A549 (cell line): ENCODE results near the gene ZNF599. TPM values are rescaled to one million over a fixed set of nuclear protein-coding genes. Genes with fewer than 3 reads are reported as not detected.
A peak's percentile ranks its signal among the peaks of the same experiment; 100 is the strongest.

Experiments
- ATAC-seq, 2 experiments: fragments of 200-7000 bp in 1 of 2; fragments of >200 bp in 1 of 2; cut with Nextera tagmentation in 1 of 2; cut with Tn5 transposase in 1 of 2; 3 replicates each; pipeline versions ENCODE4 v1.8.0 to v1.9.1; 2018 to 2020; ENCODE audit warnings: mild to moderate bottlenecking in 1 of 2, moderate library complexity in 1 of 2
- CTCF ChIA-PET: fragments of 300-600 bp; sonication (Branson Sonifier 250); formaldehyde crosslinking; extraction: SDS; loops from one replicate; lab custom pipeline; 2021; ENCODE audit warnings: antibody characterized with exemption, inconsistent platforms; lab: Yijun Ruan, JAX
- POLR2A ChIA-PET: fragments of 350-600 bp; formaldehyde crosslinking; extraction: SDS; loops from one replicate; lab custom pipeline; 2021; ENCODE audit warnings: antibody characterized with exemption, inconsistent platforms; lab: Yijun Ruan, JAX
- DNase-seq, 2 experiments: peaks; one replicate each; pipeline versions ENCODE4 v3.0.0 to v3.0.0-alpha.2; 2011 to 2016; ENCODE audit warnings: low read depth in 1 of 2, low spot score in 1 of 2
- FAIRE-seq: peaks from 2 replicates; lab custom pipeline; 2011; peaks lifted over from hg19 to GRCh38; lab: Jason Lieb, UNC
- H3K27ac ChIP-seq, 2 experiments: fragments of >200 bp; sonication (Bioruptor Twin); formaldehyde crosslinking; 3 replicates each; pipeline ENCODE4 v1.5.1; 2016 to 2017
- H3K4me1 ChIP-seq: fragments of >200 bp; sonication (Bioruptor Twin); formaldehyde crosslinking; 3 replicates; pipeline ENCODE4 v1.6.1; 2016
- H3K4me2 ChIP-seq: fragments of >200 bp; sonication (Bioruptor Twin); formaldehyde crosslinking; 3 replicates; pipeline ENCODE4 v1.6.1; 2016
- H3K4me3 ChIP-seq: fragments of >200 bp; sonication (Bioruptor Twin); formaldehyde crosslinking; 3 replicates; pipeline ENCODE4 v1.5.1; 2016
- H3K9me3 ChIP-seq: fragments of >200 bp; sonication (Bioruptor Twin); formaldehyde crosslinking; 3 replicates; pipeline ENCODE4 v1.6.1; 2016
- CEBPB ChIP-seq, 2 experiments: fragments of >200 bp in 1 of 2; sonication (Bioruptor Twin) in 1 of 2; formaldehyde crosslinking in 1 of 2; IDR thresholded peaks; 2 replicates each; pipeline ENCODE4 v1.6.1; 2012 to 2016
- CHD2 ChIP-seq: fragments of 150-350 bp; IDR thresholded peaks from 2 replicates; pipeline ENCODE4 v1.6.1; 2014; ENCODE audit warnings: low read length; ENCODE audit not compliant: partially characterized antibody
- HDAC2 ChIP-seq: fragments of 200-600 bp; sonication (generic); IDR thresholded peaks from 2 replicates; pipeline ENCODE4 v1.6.1; 2016
- HMGXB4 ChIP-seq: fragments of 250-450 bp; sonication (Bioruptor Pico); IDR thresholded peaks from 2 replicates; pipeline ENCODE4 v1.5.0; 2021; ENCODE audit warnings: mild to moderate bottlenecking, moderate library complexity, borderline replicate concordance
- HOXB5 ChIP-seq: fragments of 250-450 bp; sonication (Bioruptor Pico); IDR thresholded peaks from 2 replicates; pipeline ENCODE4 v1.5.0; 2020; ENCODE audit warnings: mild to moderate bottlenecking, moderate library complexity
- JUN ChIP-seq, 2 experiments: fragments of >200 bp; sonication (Bioruptor Twin); formaldehyde crosslinking; IDR thresholded peaks; 2 replicates in 1 of 2; 3 replicates in 1 of 2; pipeline ENCODE4 v1.6.1; 2016 to 2017
- KDM1A ChIP-seq: fragments of 200-600 bp; sonication (generic); IDR thresholded peaks from 2 replicates; pipeline ENCODE4 v1.6.1; 2016; ENCODE audit warnings: low read depth, mild to moderate bottlenecking
- KDM5A ChIP-seq: fragments of 200-600 bp; sonication (generic); IDR thresholded peaks from 2 replicates; pipeline ENCODE4 v1.6.1; 2016; ENCODE audit warnings: antibody characterized with exemption, mild to moderate bottlenecking
- MAFK ChIP-seq: fragments of 450-650 bp; IDR thresholded peaks from 2 replicates; pipeline ENCODE4 v1.6.1; 2014; ENCODE audit not compliant: partially characterized antibody
- MYC ChIP-seq: IDR thresholded peaks from 2 replicates; pipeline ENCODE4 v1.6.1; 2012; ENCODE audit warnings: mild to moderate bottlenecking, inconsistent platforms, low read length, improper control_type of control experiment, borderline replicate concordance
- NPAS2 ChIP-seq: fragments of 250-450 bp; sonication (Bioruptor Pico); IDR thresholded peaks from 2 replicates; pipeline ENCODE4 v1.8.0; 2022; ENCODE audit warnings: mild to moderate bottlenecking, moderate library complexity, borderline replicate concordance
- POLR2A ChIP-seq: IDR thresholded peaks from 2 replicates; pipeline ENCODE4 v1.6.1; 2012; ENCODE audit warnings: mild to moderate bottlenecking, low read length
- POLR2AphosphoS2 ChIP-seq: conservative IDR thresholded peaks from 2 replicates; pipeline ENCODE4 v1.6.1; 2012; ENCODE audit warnings: low read length, improper control_type of control experiment, inconsistent platforms
- RARB ChIP-seq: fragments of 250-450 bp; sonication (Bioruptor Pico); IDR thresholded peaks from 2 replicates; pipeline ENCODE4 v1.8.0; 2021; ENCODE audit warnings: mild to moderate bottlenecking, moderate library complexity
- SMC3 ChIP-seq: fragments of >200 bp; sonication (Bioruptor Twin); formaldehyde crosslinking; IDR thresholded peaks from 3 replicates; pipeline ENCODE4 v1.6.1; 2018; ENCODE audit warnings: inconsistent platforms
- ZFP36 ChIP-seq: fragments of 450-650 bp; IDR thresholded peaks from 2 replicates; pipeline ENCODE4 v1.6.1; 2014; ENCODE audit warnings: borderline replicate concordance; ENCODE audit not compliant: partially characterized antibody
- WGBS: methylation state at CpG from one replicate; pipeline ENCODE4 v1.1.6; 2017; ENCODE audit errors: missing lambda C conversion rate; 5-methylcytosine and 5-hydroxymethylcytosine counted together
- polyA plus RNA-seq, 4 experiments: library from polyadenylated mRNA; depleted of rRNA in 3 of 4; stranded (reverse); fragments of >200 nt; fragmentation: RNase III in 1 of 4; extraction: RNeasy Plus Mini Kit Qiagen cat#74134 plus additional on column Dnase treatment in 1 of 4; gene quantifications; 2 replicates in 3 of 4; 3 replicates in 1 of 4; pipeline ENCODE4 v1.2.3, GENCODE V29; 2011 to 2017
- TF ChIP-seq, protein P1 (sequence below): IDR thresholded peaks from 2 replicates; pipeline ENCODE4 v1.6.1; 2012; ENCODE audit warnings: low read depth, borderline replicate concordance
- TF ChIP-seq, protein P2 (sequence below): fragments of >200 bp; sonication (Bioruptor Twin); formaldehyde crosslinking; IDR thresholded peaks from 3 replicates; pipeline ENCODE4 v1.6.1; 2016

The ZNF599 gene
- polyA plus RNA-seq, 2 of the 4 experiments (the other 2 are of a cell fraction) = 2.6 to 3.9 TPM

- POLR2A ChIA-PET = no interaction called here
- WGBS = 0% methylated on average over 3 of the region's 3 CpGs
- no peak for ATAC-seq
These were observed 6.6 kb upstream of the ZNF599 start for GRCh38 chr19:34779652-34780051.

GRCh38 chr19:34778342-34778741 lies 5.3 kb upstream of the ZNF599 start:
- Histone ChIP-seq H3K9me3 (peaks cover 69% of the 10 kb centered on the region), H3K4me2 (no peak overlapping the region), H3K4me1 (no peaks in the 10 kb centered on the region)
- POLR2A ChIA-PET = no interaction called here
- TF ChIP-seq JUN (IDR thresholded peaks at IDR 0.05) = no peak
- no peak for TF ChIP-seq RARB
- TF ChIP-seq, all 56 proteins: peak for 0
- no peak for ATAC-seq
- DNase-seq = no peak
- CTCF ChIA-PET = interaction anchor here (0.8 to 1.0 kb wide), 2 partner anchors 14 to 161 kb away, joined by 3 to 4 read pairs; no protein-coding TSS in a partner anchor
- Histone ChIP-seq H3K4me3 (no peak overlapping the region), H3K27ac (no peak overlapping the region)
- 1% methylated on average over 2 of the region's 2 CpGs for WGBS
- peak; percentile 28 for FAIRE-seq

More at GRCh38 chr19:34779652-34780051, 6.6 kb upstream of the ZNF599 start:
- CTCF ChIA-PET = interaction anchor here (0.9 kb wide), 1 partner anchor 23 kb away, joined by 3 read pairs; no protein-coding TSS in a partner anchor
- FAIRE-seq (no peak), DNase-seq (no peak)
- no peaks in the 10 kb centered on the region for H3K4me1 ChIP-seq
- peaks cover 59% of the 10 kb centered on the region for H3K9me3 ChIP-seq
- H3K4me3 ChIP-seq = no peak overlapping the region
- no peak overlapping the region for H3K4me2 ChIP-seq
- TF ChIP-seq MAFK (peak; percentile 24), KDM1A (no peak)
- H3K27ac ChIP-seq = no peak overlapping the region

- POLR2A ChIA-PET = no interaction called here
- H3K4me2 ChIP-seq = no peak overlapping the region
- CTCF ChIA-PET = interaction anchor here (1.0 to 1.2 kb wide), 2 partner anchors 292 to 996 kb away, joined by 3 read pairs; no protein-coding TSS in a partner anchor
- FAIRE-seq = no peak
- 1% methylated on average over 2 of the region's 2 CpGs for WGBS
- H3K4me3 ChIP-seq = no peak overlapping the region
- H3K9me3 ChIP-seq = peaks cover 84% of the 10 kb centered on the region
- no peak overlapping the region for H3K27ac ChIP-seq
- no peak for ATAC-seq
- TF ChIP-seq, protein P1, sequence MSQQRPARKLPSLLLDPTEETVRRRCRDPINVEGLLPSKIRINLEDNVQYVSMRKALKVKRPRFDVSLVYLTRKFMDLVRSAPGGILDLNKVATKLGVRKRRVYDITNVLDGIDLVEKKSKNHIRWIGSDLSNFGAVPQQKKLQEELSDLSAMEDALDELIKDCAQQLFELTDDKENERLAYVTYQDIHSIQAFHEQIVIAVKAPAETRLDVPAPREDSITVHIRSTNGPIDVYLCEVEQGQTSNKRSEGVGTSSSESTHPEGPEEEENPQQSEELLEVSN = no peak
- TF ChIP-seq HOXB5 = no peak
- no peaks in the 10 kb centered on the region for H3K4me1 ChIP-seq
- no peak for DNase-seq
These were observed 1.8 kb upstream of the ZNF599 start for GRCh38 chr19:34774857-34775256.

- H3K27ac ChIP-seq = no peak overlapping the region
- H3K4me3 ChIP-seq = peak overlapping the region; percentile 51
- DNase-seq (no peak), FAIRE-seq (no peak), ATAC-seq (no peak)
- CTCF ChIA-PET = interaction anchor here (1.0 to 1.2 kb wide), 2 partner anchors 8 to 293 kb away, joined by 3 read pairs; no protein-coding TSS in a partner anchor
- WGBS = 67% methylated on average over 2 of the region's 2 CpGs
- peak overlapping the region; percentile 74 for H3K4me2 ChIP-seq
- peaks cover 81% of the 10 kb centered on the region for H3K9me3 ChIP-seq
- POLR2A ChIA-PET = no interaction called here
- TF ChIP-seq, protein P2, sequence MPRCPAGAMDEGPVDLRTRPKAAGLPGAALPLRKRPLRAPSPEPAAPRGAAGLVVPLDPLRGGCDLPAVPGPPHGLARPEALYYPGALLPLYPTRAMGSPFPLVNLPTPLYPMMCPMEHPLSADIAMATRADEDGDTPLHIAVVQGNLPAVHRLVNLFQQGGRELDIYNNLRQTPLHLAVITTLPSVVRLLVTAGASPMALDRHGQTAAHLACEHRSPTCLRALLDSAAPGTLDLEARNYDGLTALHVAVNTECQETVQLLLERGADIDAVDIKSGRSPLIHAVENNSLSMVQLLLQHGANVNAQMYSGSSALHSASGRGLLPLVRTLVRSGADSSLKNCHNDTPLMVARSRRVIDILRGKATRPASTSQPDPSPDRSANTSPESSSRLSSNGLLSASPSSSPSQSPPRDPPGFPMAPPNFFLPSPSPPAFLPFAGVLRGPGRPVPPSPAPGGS = no peak
- TF ChIP-seq MYC (no peak), MAFK (peak; percentile 51), HDAC2 (no peak)
- H3K4me1 ChIP-seq = no peaks in the 10 kb centered on the region
These were observed 495 bp upstream of the ZNF599 start for GRCh38 chr19:34773555-34773864.

DNA sequence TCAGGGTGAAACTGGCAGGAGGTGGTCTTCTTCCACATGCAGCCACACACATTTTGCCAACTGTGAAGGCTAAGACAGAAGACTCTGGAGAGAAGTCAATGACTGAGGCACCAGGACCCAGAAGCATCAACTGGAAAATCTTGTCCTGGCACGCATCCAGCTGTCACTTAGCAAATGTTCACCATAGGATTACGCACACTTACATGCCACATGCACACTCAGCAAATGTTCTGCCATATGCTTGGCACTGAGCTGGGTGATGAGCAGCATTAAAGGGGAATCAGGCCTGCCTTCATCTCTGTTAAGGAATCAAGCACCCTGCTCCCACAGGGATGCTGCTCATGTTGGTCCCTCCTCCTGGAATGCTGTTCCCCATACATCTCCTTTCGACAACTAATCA lies 5.1 kb downstream of the ZNF599 start:
- TF ChIP-seq POLR2AphosphoS2 = no peak
- TF ChIP-seq MAFK = peak; percentile 53
- TF ChIP-seq, all 56 proteins: peak for 1
- FAIRE-seq (no peak), ATAC-seq (no peak)

DNA sequence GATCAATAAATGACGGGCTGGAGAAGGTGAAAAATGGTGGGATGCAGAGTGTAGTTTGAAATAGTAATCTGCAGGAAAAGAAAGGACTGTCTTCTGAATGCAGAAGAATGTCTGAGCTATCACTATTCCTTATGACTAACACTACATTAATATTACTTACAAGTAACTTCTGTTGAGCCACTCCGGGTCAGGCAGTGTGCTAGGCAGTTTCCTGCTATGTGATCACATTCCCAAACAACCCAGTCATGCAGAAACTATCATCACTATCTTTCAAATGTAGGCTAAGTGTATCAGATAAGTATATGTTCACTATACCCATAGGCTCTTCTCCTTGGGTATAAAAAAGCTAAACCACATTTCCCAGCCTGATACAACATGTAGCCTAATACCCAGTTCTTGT lies 6.6 kb downstream of the ZNF599 start:
- ChIA-PET POLR2A (no interaction called here), CTCF (interaction anchor here (1.1 to 1.4 kb wide), 4 partner anchors 8 to 195 kb away, joined by 3 to 5 read pairs (median 4); no protein-coding TSS in a partner anchor)
- Histone ChIP-seq H3K27ac (no peak overlapping the region), H3K4me2 (no peak overlapping the region), H3K4me1 (no peaks in the 10 kb centered on the region), H3K4me3 (no peak overlapping the region), H3K9me3 (peaks cover 90% of the 10 kb centered on the region)
- TF ChIP-seq KDM5A = no peak
- no peak for TF ChIP-seq HMGXB4
- TF ChIP-seq HDAC2 = no peak
- no peak for TF ChIP-seq NPAS2
- TF ChIP-seq CEBPB (IDR thresholded peaks at IDR 0.05) = no peak
- TF ChIP-seq ZFP36 = no peak
- no peak for TF ChIP-seq SMC3
- no peak for TF ChIP-seq CHD2
- TF ChIP-seq POLR2A = no peak
- 13% methylated on average over 2 of the region's 2 CpGs for WGBS
- FAIRE-seq (no peak), DNase-seq (no peak), ATAC-seq (no peak)

More for the DNA sequence above, 5.1 kb downstream of the ZNF599 start:
- no peak for DNase-seq
- Histone ChIP-seq H3K9me3 (peaks cover 90% of the 10 kb centered on the region), H3K27ac (no peak overlapping the region), H3K4me1 (no peaks in the 10 kb centered on the region), H3K4me3 (no peak overlapping the region), H3K4me2 (no peak overlapping the region)
- ChIA-PET POLR2A (no interaction called here), CTCF (no interaction called here)
- WGBS = 36% methylated on average over 3 of the region's 3 CpGs
